Subcutaneous adipose tissue (tissue), 4 donors: Measurements from ENCODE around the gene PPP1R13B. TPM values are rescaled to one million over a fixed set of nuclear protein-coding genes. Genes with fewer than 3 reads are reported as not detected.

Experiments
- small RNA-seq: library from RNA; depleted of rRNA; stranded (forward); fragments of <200 nt; gene quantifications from one replicate; pipeline ENCODE3, GENCODE V24; 2016
- total RNA-seq, 4 donors: library from RNA; depleted of rRNA; stranded (reverse); fragments of >200 nt; gene quantifications; one replicate each; pipeline ENCODE4 v1.1.0, GENCODE V29; 2016
- TF ChIP-seq, protein P1 (sequence below): fragments of 450-650 bp; IDR thresholded peaks from one replicate; pipeline ENCODE4 v1.5.1; 2016; ENCODE audit warnings: low read depth, mild to moderate bottlenecking, control low read depth, antibody characterized with exemption, moderate library complexity

The PPP1R13B gene
- total RNA-seq, 4 donors from 2014 or later: 3.6 to 18.8 (median 8.6) TPM

DNA sequence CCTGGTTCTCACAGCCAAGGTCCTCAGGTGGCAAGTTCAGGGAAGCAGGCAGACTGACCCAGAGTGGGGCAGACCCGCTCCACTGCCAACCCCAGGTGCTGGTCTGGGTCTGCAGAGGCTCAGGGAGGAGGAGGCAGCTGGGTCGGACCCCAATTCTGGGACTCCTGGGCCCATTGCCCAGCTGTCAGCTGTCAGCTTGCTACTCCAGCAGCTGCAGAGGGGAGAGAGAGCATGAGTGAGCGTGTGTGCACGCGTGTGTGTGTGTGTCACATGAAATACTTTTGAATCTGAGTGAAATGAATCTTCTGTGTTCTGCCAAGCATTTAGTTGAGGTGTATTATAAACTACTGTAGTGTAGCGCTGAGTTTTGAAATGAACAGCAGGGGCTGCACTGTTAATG is 162.9 kb downstream of the PPP1R13B start:
- TF ChIP-seq, protein P1, sequence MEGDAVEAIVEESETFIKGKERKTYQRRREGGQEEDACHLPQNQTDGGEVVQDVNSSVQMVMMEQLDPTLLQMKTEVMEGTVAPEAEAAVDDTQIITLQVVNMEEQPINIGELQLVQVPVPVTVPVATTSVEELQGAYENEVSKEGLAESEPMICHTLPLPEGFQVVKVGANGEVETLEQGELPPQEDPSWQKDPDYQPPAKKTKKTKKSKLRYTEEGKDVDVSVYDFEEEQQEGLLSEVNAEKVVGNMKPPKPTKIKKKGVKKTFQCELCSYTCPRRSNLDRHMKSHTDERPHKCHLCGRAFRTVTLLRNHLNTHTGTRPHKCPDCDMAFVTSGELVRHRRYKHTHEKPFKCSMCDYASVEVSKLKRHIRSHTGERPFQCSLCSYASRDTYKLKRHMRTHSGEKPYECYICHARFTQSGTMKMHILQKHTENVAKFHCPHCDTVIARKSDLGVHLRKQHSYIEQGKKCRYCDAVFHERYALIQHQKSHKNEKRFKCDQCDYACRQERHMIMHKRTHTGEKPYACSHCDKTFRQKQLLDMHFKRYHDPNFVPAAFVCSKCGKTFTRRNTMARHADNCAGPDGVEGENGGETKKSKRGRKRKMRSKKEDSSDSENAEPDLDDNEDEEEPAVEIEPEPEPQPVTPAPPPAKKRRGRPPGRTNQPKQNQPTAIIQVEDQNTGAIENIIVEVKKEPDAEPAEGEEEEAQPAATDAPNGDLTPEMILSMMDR: no peak

Small RNA genes lying within 50 kb of the gene (small RNA-seq; reads per million reads assigned to genes)
- gene RF00019 (0.49 reads per million), gene RF00280 (not detected)

Other genes starting within 250 kb of the PPP1R13B start
- 100 to 1,000 TPM; 186 to 347 (median 291) TPM for gene KLC1, start 218.4 kb downstream of the PPP1R13B start, total RNA-seq
- 1 to 10 TPM; 2.4 to 6.0 (median 4.4) TPM for gene XRCC3, start 132.1 kb downstream of the PPP1R13B start, total RNA-seq
- 100 to 1,000 TPM in 3 of 4 donors, 10 to 100 TPM in 1; 78.7 to 175 (median 139) TPM for gene ZFYVE21, start 131.8 kb downstream of the PPP1R13B start, total RNA-seq
- 1 to 10 TPM in 3 of 4 donors, under 1 TPM in 1; 0.38 to 3.9 (median 1.2) TPM for gene TDRD9, start 80.9 kb upstream of the PPP1R13B start, total RNA-seq
- gene RD3L, start 95.0 kb upstream of the PPP1R13B start, total RNA-seq: not detected
- gene ASPG, start 238.1 kb upstream of the PPP1R13B start, total RNA-seq: 1 to 10 TPM in 1 of 4 donors, not detected in 3; 1.5 TPM